Measurements from ENCODE around the gene TMEM106B. TPM values are rescaled to one million over a fixed set of nuclear protein-coding genes. Genes with fewer than 3 reads are reported as not detected.

The TMEM106B gene
- 24.7 and 26.5 TPM in 2 replicates for total RNA-seq (2014; rRNA removed; shearing (Covaris generic))

DNA sequence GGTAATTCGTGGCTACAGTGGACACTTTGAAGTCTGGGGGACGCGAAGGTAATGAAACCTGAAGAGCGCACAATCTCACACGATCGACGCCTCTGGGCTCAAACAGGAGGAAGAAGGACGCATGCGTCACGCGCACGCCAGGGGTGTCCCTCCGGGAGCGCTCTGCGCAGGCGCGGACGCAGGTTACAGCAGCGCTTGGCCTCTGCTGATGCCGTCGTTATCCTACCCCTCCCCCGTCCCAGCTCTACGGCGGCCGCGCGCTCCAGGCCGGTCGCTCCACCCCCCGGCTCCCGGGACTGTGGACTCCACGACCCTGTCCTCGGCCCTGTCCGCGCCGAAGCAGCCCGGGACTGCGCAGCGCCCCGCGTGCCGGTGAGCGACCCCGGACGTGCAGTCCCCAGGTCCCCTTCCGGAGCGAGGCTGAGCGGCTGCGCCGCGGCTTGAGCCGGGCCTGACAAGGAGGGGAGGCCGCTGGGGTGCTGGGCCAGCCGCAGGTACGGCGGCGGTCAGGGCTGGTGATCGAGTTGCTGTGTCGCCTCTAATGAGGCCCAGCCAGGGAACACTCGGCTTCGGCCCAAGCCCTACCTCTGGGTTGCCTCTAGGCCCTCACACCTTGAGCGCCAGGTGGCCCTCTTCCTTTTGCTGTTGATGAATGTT, at the start of gene TMEM106B:
Gene TMEM106B, plus strand, starts transcription at position 241 of the 657 bp plus-strand sequence. CDS start 3,517 bp downstream, outside the sequence.

Other genes with a start within 250 kb of the TMEM106B start
- 0.82 and 1.5 TPM in 2 replicates for gene VWDE, start 192.6 kb downstream of the TMEM106B start, total RNA-seq (2014; rRNA removed; shearing (Covaris generic))